ENCODE data around the gene DMC1. TPM values are rescaled to one million over a fixed set of nuclear protein-coding genes. Genes with fewer than 3 reads are reported as not detected.

DMC1 gene
- total and polyA plus RNA-seq, 11 donors: 0.12 to 2.4 (median 0.51) TPM

DNA sequence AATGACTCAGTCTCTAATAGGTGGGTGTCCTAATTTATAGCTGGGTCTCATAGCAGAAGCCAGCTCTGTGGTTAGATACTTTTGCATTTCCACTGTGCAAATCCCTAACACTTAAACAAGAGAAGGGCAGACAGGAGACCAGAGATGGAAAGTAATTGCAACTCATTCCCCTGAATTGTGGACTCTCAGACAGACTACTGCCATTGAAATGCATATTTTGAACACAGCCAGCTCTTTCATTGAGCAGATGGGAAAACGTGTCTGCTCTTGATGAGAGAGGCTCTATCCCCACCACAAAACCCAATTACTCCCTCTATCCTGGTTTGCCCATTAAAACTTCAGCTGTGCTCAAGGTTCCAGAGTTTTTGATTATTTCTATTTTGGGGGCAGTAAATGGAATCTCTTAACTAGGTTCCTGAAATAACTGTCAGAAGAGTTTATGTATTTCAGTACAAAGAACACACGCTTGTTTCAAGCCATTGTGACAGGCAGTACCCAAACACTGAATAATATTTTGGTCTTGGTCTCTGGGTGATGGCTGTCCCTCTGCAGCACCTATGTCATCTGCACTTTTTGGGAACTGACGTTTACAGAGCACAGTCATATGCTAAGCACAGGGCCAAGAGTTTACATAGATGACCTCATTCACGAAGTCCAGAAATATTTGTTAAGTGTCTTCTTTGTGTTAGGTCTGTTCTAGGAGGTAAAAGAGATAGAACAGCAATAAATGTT lies 44.5 kb upstream of the DMC1 start:
- DNase-seq: peak in 2 of 5 donors; percentile 20 to 33
- Histone ChIP-seq H3K4me3 (no peak overlapping the region), H3K9me3 (peaks cover 0 to 15% (median 0%) of the 10 kb centered on the region in 12 donors), H3K27ac (peak overlapping the region; percentile 33 to 91 (median 81)), H3K36me3 (no peaks in the 10 kb centered on the region), H3K27me3 (no peaks in the 10 kb centered on the region), H3K4me1 (peaks cover 0 to 20% (median 0%) of the 10 kb centered on the region in 12 donors)
- peak in 1 of 2 donors; percentile 8 for TF ChIP-seq POLR2A (IDR thresholded peaks at IDR 0.05)
- TF ChIP-seq, protein P1, sequence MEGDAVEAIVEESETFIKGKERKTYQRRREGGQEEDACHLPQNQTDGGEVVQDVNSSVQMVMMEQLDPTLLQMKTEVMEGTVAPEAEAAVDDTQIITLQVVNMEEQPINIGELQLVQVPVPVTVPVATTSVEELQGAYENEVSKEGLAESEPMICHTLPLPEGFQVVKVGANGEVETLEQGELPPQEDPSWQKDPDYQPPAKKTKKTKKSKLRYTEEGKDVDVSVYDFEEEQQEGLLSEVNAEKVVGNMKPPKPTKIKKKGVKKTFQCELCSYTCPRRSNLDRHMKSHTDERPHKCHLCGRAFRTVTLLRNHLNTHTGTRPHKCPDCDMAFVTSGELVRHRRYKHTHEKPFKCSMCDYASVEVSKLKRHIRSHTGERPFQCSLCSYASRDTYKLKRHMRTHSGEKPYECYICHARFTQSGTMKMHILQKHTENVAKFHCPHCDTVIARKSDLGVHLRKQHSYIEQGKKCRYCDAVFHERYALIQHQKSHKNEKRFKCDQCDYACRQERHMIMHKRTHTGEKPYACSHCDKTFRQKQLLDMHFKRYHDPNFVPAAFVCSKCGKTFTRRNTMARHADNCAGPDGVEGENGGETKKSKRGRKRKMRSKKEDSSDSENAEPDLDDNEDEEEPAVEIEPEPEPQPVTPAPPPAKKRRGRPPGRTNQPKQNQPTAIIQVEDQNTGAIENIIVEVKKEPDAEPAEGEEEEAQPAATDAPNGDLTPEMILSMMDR (IDR thresholded peaks at IDR 0.05): no peak
- ATAC-seq: peak; percentile 92 to 97 (median 96)
- WGBS, 4 donors: 44 to 50% (median 48%) methylated on average over 4 of the region's 4 CpGs
- intact Hi-C loops (cut with DNase I): no loop called here

DNA sequence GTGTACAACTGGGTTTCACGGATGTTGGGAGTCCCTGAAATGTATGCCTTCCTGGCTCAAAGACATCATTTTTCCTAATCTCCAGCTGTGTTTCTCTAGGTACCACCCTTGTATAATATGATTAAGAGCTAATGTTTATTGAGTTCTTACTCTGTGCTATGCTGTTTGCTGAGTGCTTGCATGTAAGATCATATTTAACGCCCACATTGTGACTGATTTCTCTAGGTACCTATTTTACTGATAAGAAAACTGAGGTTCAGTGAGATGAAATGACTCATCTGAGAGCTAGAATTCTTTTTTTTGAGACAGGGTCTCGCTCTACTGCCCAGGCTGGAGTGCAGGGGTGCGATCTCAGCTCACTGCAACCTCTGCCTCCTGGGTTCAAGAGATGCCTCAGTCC lies 43.6 kb upstream of the DMC1 start:
- Histone ChIP-seq H3K4me1 (peaks cover 0 to 20% (median 0%) of the 10 kb centered on the region in 12 donors), H3K36me3 (no peaks in the 10 kb centered on the region), H3K9me3 (peaks cover 0 to 11% (median 0%) of the 10 kb centered on the region in 12 donors), H3K27me3 (no peaks in the 10 kb centered on the region), H3K4me3 (no peak overlapping the region), H3K27ac (peak overlapping the region; percentile 29 to 91 (median 81))
- intact Hi-C loops (cut with DNase I): no loop called here
- TF ChIP-seq, protein P1 (IDR thresholded peaks at IDR 0.05): no peak
- no peak for TF ChIP-seq POLR2A (IDR thresholded peaks at IDR 0.05)
- DNase-seq: no peak
- 92 to 97% (median 94%) methylated on average over 4 of the region's 4 CpGs for WGBS, 4 donors
- ATAC-seq: no peak

DNA sequence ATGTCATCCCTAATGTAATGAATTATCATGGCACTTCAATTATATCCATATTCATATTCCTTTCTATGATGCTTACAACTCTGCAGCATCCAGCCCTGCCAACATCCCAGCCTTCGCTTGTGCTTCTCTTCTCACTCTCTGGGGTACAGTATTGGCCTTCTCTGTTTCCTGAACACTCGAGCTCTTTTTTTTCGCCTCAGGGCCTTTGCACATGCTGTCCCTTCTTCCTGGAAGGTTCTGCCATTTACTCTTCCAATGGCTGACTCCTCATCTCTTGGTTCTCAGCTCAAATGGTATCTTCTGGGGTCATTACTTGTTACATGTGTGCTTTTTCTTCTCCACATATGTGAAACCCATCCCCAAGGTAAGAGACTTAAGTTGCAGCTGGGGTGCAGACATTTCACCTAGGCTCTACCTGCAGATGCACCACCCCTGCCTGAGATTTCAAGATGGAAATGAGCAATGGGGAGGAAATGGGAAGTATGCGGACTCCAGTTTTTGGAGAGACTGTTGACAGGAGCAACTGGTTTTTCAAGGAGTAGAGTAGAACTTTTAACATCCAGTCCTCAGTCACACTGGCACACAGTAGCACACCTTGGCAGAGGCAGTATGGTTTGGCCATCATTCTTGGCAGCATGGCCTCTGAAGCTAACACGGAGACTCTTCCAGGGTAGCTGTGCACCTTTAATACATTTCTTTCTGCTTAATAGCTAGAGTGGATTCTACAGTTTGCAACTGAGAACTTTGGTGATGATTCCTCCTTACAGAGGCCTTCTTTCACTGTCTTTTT lies 42.4 kb upstream of the DMC1 start:
- TF ChIP-seq, protein P1 (IDR thresholded peaks at IDR 0.05): no peak
- no peak for TF ChIP-seq POLR2A (IDR thresholded peaks at IDR 0.05)

DNA sequence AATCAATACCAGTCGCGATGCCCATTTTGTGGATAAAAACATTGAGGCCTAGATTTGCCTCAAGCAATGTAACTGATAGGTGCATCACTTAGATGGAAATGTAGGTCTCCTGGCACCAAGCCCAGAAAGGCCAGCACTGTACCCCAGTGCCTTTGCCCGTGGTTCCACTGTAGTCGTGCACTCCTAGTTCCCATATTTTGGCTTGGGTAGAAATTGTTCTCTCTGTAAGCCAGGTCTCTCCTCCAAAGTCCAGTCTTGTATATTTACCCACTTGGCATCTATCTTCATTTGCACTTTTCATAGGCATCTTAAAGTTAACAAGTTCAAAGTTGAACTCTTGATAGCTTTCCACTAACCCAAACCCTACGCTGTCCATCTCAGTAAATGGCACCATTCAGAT lies 41.6 kb upstream of the DMC1 start:
- Histone ChIP-seq H3K9me3 (no peaks in the 10 kb centered on the region), H3K27me3 (no peaks in the 10 kb centered on the region), H3K4me3 (no peak overlapping the region), H3K36me3 (no peaks in the 10 kb centered on the region), H3K27ac (no peak overlapping the region), H3K4me1 (peaks cover 0 to 23% (median 3%) of the 10 kb centered on the region in 12 donors)
- TF ChIP-seq, protein P1 (IDR thresholded peaks at IDR 0.05): no peak
- no peak for TF ChIP-seq POLR2A (IDR thresholded peaks at IDR 0.05)
- intact Hi-C loops (cut with DNase I): no loop called here
- 95 to 97% (median 96%) methylated on average over 5 of the region's 5 CpGs for WGBS, 4 donors
- DNase-seq (no peak), ATAC-seq (no peak)

More for the DNA sequence above, 42.4 kb upstream of the DMC1 start:
- Histone ChIP-seq H3K9me3 (no peaks in the 10 kb centered on the region), H3K27ac (peak overlapping the region in 1 of 12 donors; percentile 22), H3K4me3 (no peak overlapping the region), H3K27me3 (no peaks in the 10 kb centered on the region), H3K4me1 (peaks cover 0 to 20% (median 0%) of the 10 kb centered on the region in 12 donors), H3K36me3 (no peaks in the 10 kb centered on the region)
- 84 to 87% (median 84%) methylated on average over 5 of the region's 5 CpGs for WGBS, 4 donors
- ATAC-seq (no peak), DNase-seq (peak in 1 of 5 donors; percentile 40)
- intact Hi-C loops (cut with DNase I): no loop called here
